ENCODE data around the gene SLC7A8. TPM values are rescaled to one million over a fixed set of nuclear protein-coding genes. Genes with fewer than 3 reads are reported as not detected.

Gene SLC7A8
- polyA plus RNA-seq, 1 donor: 94.4 TPM

- Histone ChIP-seq H3K4me3 (ENCODE audit: low read length) (peak within 1 kb of the TSS; percentile 95), H3K36me3 (ENCODE audit: control insufficient read depth, insufficient read depth, low read length) (peaks cover 39% of the 10 kb centered on the region), H3K9me3 (ENCODE audit: control insufficient read depth, low read depth, low read length) (no peaks in the 10 kb centered on the region), H3K4me1 (ENCODE audit: control insufficient read depth, insufficient read depth, low read length) (peaks cover 13% of the 10 kb centered on the region), H3K27ac (ENCODE audit: low read length) (peak within 1 kb of the TSS; percentile 98), H3K27me3 (ENCODE audit: control insufficient read depth, insufficient read depth, low read length) (no peaks in the 10 kb centered on the region)
- peak; percentile 100 for DNase-seq
- no CpG with 5 or more reads among the region's 46 CpGs for WGBS (ENCODE audit: insufficient coverage, low lambda C conversion rate)
Measured at GRCh38 chr14:23095196-23096108, 88.0 kb downstream of the SLC7A8 start, which contains the start of gene C14orf119. Gene C14orf119, plus strand, starts transcription at chr14:23095505. Its CDS starts 2,154 bp downstream, at chr14:23097659.

GRCh38 chr14:23094666-23095195 lies 88.7 kb downstream of the SLC7A8 start, which contains the start of gene ACIN1:
Gene ACIN1, minus strand, starts transcription at chr14:23095136. Its CDS starts 24 bp downstream, at chr14:23095112.
- no CpG with 5 or more reads among the region's 55 CpGs for WGBS (ENCODE audit: insufficient coverage, low lambda C conversion rate)
- Histone ChIP-seq H3K4me1 (ENCODE audit: control insufficient read depth, insufficient read depth, low read length) (peaks cover 13% of the 10 kb centered on the region), H3K27me3 (ENCODE audit: control insufficient read depth, insufficient read depth, low read length) (no peaks in the 10 kb centered on the region), H3K27ac (ENCODE audit: low read length) (peak within 1 kb of the TSS; percentile 98), H3K9me3 (ENCODE audit: control insufficient read depth, low read depth, low read length) (no peaks in the 10 kb centered on the region), H3K4me3 (ENCODE audit: low read length) (peak within 1 kb of the TSS; percentile 95), H3K36me3 (ENCODE audit: control insufficient read depth, insufficient read depth, low read length) (peaks cover 45% of the 10 kb centered on the region)
- DNase-seq: peak in 1 of 2 donors; percentile 84

- H3K36me3 ChIP-seq (ENCODE audit: control insufficient read depth, insufficient read depth, low read length): peaks cover 46% of the 10 kb centered on the region
- DNase-seq: no peak
- 0% methylated on average over 4 of the region's 14 CpGs for WGBS (ENCODE audit: insufficient coverage, low lambda C conversion rate)
- H3K4me1 ChIP-seq (ENCODE audit: control insufficient read depth, insufficient read depth, low read length): peaks cover 13% of the 10 kb centered on the region
- H3K27me3 ChIP-seq (ENCODE audit: control insufficient read depth, insufficient read depth, low read length): no peaks in the 10 kb centered on the region
- no peaks in the 10 kb centered on the region for H3K9me3 ChIP-seq (ENCODE audit: control insufficient read depth, low read depth, low read length)
- H3K4me3 ChIP-seq (ENCODE audit: low read length): peak overlapping the region; percentile 95
- peak overlapping the region; percentile 98 for H3K27ac ChIP-seq (ENCODE audit: low read length)
Measured at GRCh38 chr14:23093991-23094665, 89.3 kb downstream of the SLC7A8 start.

- no peaks in the 10 kb centered on the region for H3K9me3 ChIP-seq (ENCODE audit: control insufficient read depth, low read depth, low read length)
- WGBS (ENCODE audit: insufficient coverage, low lambda C conversion rate): 60% methylated on average over 1 of the region's 2 CpGs
- H3K27ac ChIP-seq (ENCODE audit: low read length): no peak overlapping the region
- peaks cover 48% of the 10 kb centered on the region for H3K36me3 ChIP-seq (ENCODE audit: control insufficient read depth, insufficient read depth, low read length)
- peak overlapping the region; percentile 95 for H3K4me3 ChIP-seq (ENCODE audit: low read length)
- DNase-seq: no peak
- H3K4me1 ChIP-seq (ENCODE audit: control insufficient read depth, insufficient read depth, low read length): peaks cover 13% of the 10 kb centered on the region
- H3K27me3 ChIP-seq (ENCODE audit: control insufficient read depth, insufficient read depth, low read length): no peaks in the 10 kb centered on the region
Measured at GRCh38 chr14:23093526-23093925, 89.9 kb downstream of the SLC7A8 start.

GRCh38 chr14:23093104-23093503 lies 90.4 kb downstream of the SLC7A8 start:
- WGBS (ENCODE audit: insufficient coverage, low lambda C conversion rate): 50% methylated on average over 1 of the region's 2 CpGs
- Histone ChIP-seq H3K27ac (ENCODE audit: low read length) (no peak overlapping the region), H3K4me1 (ENCODE audit: control insufficient read depth, insufficient read depth, low read length) (peaks cover 13% of the 10 kb centered on the region), H3K36me3 (ENCODE audit: control insufficient read depth, insufficient read depth, low read length) (peaks cover 48% of the 10 kb centered on the region), H3K4me3 (ENCODE audit: low read length) (peak overlapping the region; percentile 95), H3K9me3 (ENCODE audit: control insufficient read depth, low read depth, low read length) (no peaks in the 10 kb centered on the region), H3K27me3 (ENCODE audit: control insufficient read depth, insufficient read depth, low read length) (no peaks in the 10 kb centered on the region)
- no peak for DNase-seq

- Histone ChIP-seq H3K9me3 (ENCODE audit: control insufficient read depth, low read depth, low read length) (no peaks in the 10 kb centered on the region), H3K36me3 (ENCODE audit: control insufficient read depth, insufficient read depth, low read length) (peaks cover 52% of the 10 kb centered on the region), H3K4me3 (ENCODE audit: low read length) (no peak overlapping the region), H3K27me3 (ENCODE audit: control insufficient read depth, insufficient read depth, low read length) (no peaks in the 10 kb centered on the region), H3K27ac (ENCODE audit: low read length) (no peak overlapping the region), H3K4me1 (ENCODE audit: control insufficient read depth, insufficient read depth, low read length) (peaks cover 13% of the 10 kb centered on the region)
- DNase-seq: no peak
- WGBS (ENCODE audit: insufficient coverage, low lambda C conversion rate): no CpG with 5 or more reads among the region's 12 CpGs
Measured at GRCh38 chr14:23091294-23092225, 91.9 kb downstream of the SLC7A8 start.

- no peak overlapping the region for H3K4me3 ChIP-seq (ENCODE audit: low read length)
- peaks cover 63% of the 10 kb centered on the region for H3K36me3 ChIP-seq (ENCODE audit: control insufficient read depth, insufficient read depth, low read length)
- peaks cover 18% of the 10 kb centered on the region for H3K4me1 ChIP-seq (ENCODE audit: control insufficient read depth, insufficient read depth, low read length)
Measured at GRCh38 chr14:23090254-23090636, 93.2 kb downstream of the SLC7A8 start.

GRCh38 chr14:23089498-23090253 lies 93.8 kb downstream of the SLC7A8 start:
- H3K4me1 ChIP-seq (ENCODE audit: control insufficient read depth, insufficient read depth, low read length): peaks cover 18% of the 10 kb centered on the region
- no peak overlapping the region for H3K27ac ChIP-seq (ENCODE audit: low read length)
- H3K27me3 ChIP-seq (ENCODE audit: control insufficient read depth, insufficient read depth, low read length): no peaks in the 10 kb centered on the region
- H3K4me3 ChIP-seq (ENCODE audit: low read length): no peak overlapping the region
- peaks cover 67% of the 10 kb centered on the region for H3K36me3 ChIP-seq (ENCODE audit: control insufficient read depth, insufficient read depth, low read length)
- no peak for DNase-seq
- WGBS (ENCODE audit: insufficient coverage, low lambda C conversion rate): 100% methylated on average over 1 of the region's 12 CpGs
- no peaks in the 10 kb centered on the region for H3K9me3 ChIP-seq (ENCODE audit: control insufficient read depth, low read depth, low read length)

More at GRCh38 chr14:23090254-23090636, 93.2 kb downstream of the SLC7A8 start:
- no peaks in the 10 kb centered on the region for H3K27me3 ChIP-seq (ENCODE audit: control insufficient read depth, insufficient read depth, low read length)
- WGBS (ENCODE audit: insufficient coverage, low lambda C conversion rate): no CpG with 5 or more reads among the region's 4 CpGs
- no peak overlapping the region for H3K27ac ChIP-seq (ENCODE audit: low read length)
- no peaks in the 10 kb centered on the region for H3K9me3 ChIP-seq (ENCODE audit: control insufficient read depth, low read depth, low read length)
- no peak for DNase-seq

- H3K4me3 ChIP-seq (ENCODE audit: low read length): no peak overlapping the region
- no peaks in the 10 kb centered on the region for H3K9me3 ChIP-seq (ENCODE audit: control insufficient read depth, low read depth, low read length)
- peaks cover 5% of the 10 kb centered on the region for H3K4me1 ChIP-seq (ENCODE audit: control insufficient read depth, insufficient read depth, low read length)
- H3K36me3 ChIP-seq (ENCODE audit: control insufficient read depth, insufficient read depth, low read length): peaks cover 82% of the 10 kb centered on the region
- H3K27ac ChIP-seq (ENCODE audit: low read length): peak overlapping the region; percentile 65
- DNase-seq: no peak
- no peaks in the 10 kb centered on the region for H3K27me3 ChIP-seq (ENCODE audit: control insufficient read depth, insufficient read depth, low read length)
- no CpG with 5 or more reads among the region's 1 CpG for WGBS (ENCODE audit: insufficient coverage, low lambda C conversion rate)
Measured at GRCh38 chr14:23086565-23086964, 96.9 kb downstream of the SLC7A8 start.

Measured in large intestine (tissue), 3 donors.